Activated naive CD4-positive, alpha-beta T cell treated with anti-CD3 and anti-CD28 coated beads, Interleukin-2, amount 10 ng/mL, durations not matched to agents 7 days and 5 days (primary cell): ENCODE data around the gene MPV17L2.
A peak's percentile ranks its signal among the peaks of the same experiment; 100 is the strongest.
"Not testable (repeated sequence)": the region's sequence is repeated elsewhere in the genome, so short reads cannot be mapped to it uniquely, and the experiment has no call there.

ENCODE experiments used
- CTCF ChIA-PET: fragments of 350-600 bp; sonication (Branson Sonifier 250); formaldehyde crosslinking; loops from one replicate; lab custom pipeline; 2021; ENCODE audit warnings: antibody characterized with exemption; lab: Charles Lee
- DNase-seq: peaks from one replicate; pipeline ENCODE4 v3.0.0-alpha.2; 2020
- H3K27ac Mint-ChIP-seq: one replicate; pipeline ENCODE4 v1.8.0; 2021; ENCODE audit warnings: mild to moderate bottlenecking, moderate library complexity, mixed read lengths
- H3K27me3 Mint-ChIP-seq: one replicate; pipeline ENCODE4 v1.8.0; 2021; ENCODE audit warnings: mild to moderate bottlenecking, mixed read lengths
- H3K36me3 Mint-ChIP-seq: one replicate; pipeline ENCODE4 v1.8.0; 2021; ENCODE audit warnings: mixed read lengths
- H3K4me1 Mint-ChIP-seq: one replicate; pipeline ENCODE4 v1.8.0; 2021; ENCODE audit warnings: mixed read lengths
- H3K4me3 Mint-ChIP-seq: one replicate; pipeline ENCODE4 v1.8.0; 2021; ENCODE audit warnings: mild to moderate bottlenecking, moderate library complexity, mixed read lengths
- H3K9me3 Mint-ChIP-seq: one replicate; pipeline ENCODE4 v1.8.0; 2021; ENCODE audit warnings: mixed read lengths

MPV17L2 gene

GRCh38 chr19:18156268-18156667 is 36.8 kb upstream of the MPV17L2 start:
- no peaks in the 10 kb centered on the region for H3K27me3 Mint-ChIP-seq
- H3K4me3 Mint-ChIP-seq = no peak overlapping the region
- H3K4me1 Mint-ChIP-seq = peaks cover 33% of the 10 kb centered on the region
- H3K27ac Mint-ChIP-seq = no peak overlapping the region
- CTCF ChIA-PET = no interaction called here
- no peaks in the 10 kb centered on the region for H3K9me3 Mint-ChIP-seq
- peaks cover 5% of the 10 kb centered on the region for H3K36me3 Mint-ChIP-seq
- no peak for DNase-seq

- CTCF ChIA-PET = no interaction called here
- no peak overlapping the region for H3K4me3 Mint-ChIP-seq
- DNase-seq = no peak
- no peaks in the 10 kb centered on the region for H3K9me3 Mint-ChIP-seq
- no peaks in the 10 kb centered on the region for H3K27me3 Mint-ChIP-seq
- H3K27ac Mint-ChIP-seq = no peak overlapping the region
- peaks cover 28% of the 10 kb centered on the region for H3K4me1 Mint-ChIP-seq
- peaks cover 5% of the 10 kb centered on the region for H3K36me3 Mint-ChIP-seq
Measured at GRCh38 chr19:18156841-18157464, 36.1 kb upstream of the MPV17L2 start.

GRCh38 chr19:18157465-18158063 is 35.5 kb upstream of the MPV17L2 start:
- Mint-ChIP-seq H3K4me3 (no peak overlapping the region), H3K9me3 (no peaks in the 10 kb centered on the region)
- CTCF ChIA-PET = no interaction called here

GRCh38 chr19:18158467-18158866 is 34.6 kb upstream of the MPV17L2 start:
- Mint-ChIP-seq H3K4me1 (peaks cover 24% of the 10 kb centered on the region), H3K36me3 (peaks cover 10% of the 10 kb centered on the region), H3K9me3 (no peaks in the 10 kb centered on the region), H3K27me3 (no peaks in the 10 kb centered on the region), H3K27ac (no peak overlapping the region), H3K4me3 (no peak overlapping the region)
- CTCF ChIA-PET = no interaction called here
- no peak for DNase-seq

More at GRCh38 chr19:18157465-18158063, 35.5 kb upstream of the MPV17L2 start:
- no peak for DNase-seq
- Mint-ChIP-seq H3K36me3 (peaks cover 4% of the 10 kb centered on the region), H3K4me1 (peaks cover 24% of the 10 kb centered on the region), H3K27me3 (no peaks in the 10 kb centered on the region), H3K27ac (no peak overlapping the region)

- Mint-ChIP-seq H3K4me1 (peaks cover 19% of the 10 kb centered on the region), H3K36me3 (peaks cover 13% of the 10 kb centered on the region)
- CTCF ChIA-PET = interaction anchor here (1.0 to 2.0 kb wide), 2 partner anchors 7 to 47 kb away, joined by 3 to 9 read pairs; no protein-coding TSS in a partner anchor
- H3K27ac Mint-ChIP-seq, H3K4me3 Mint-ChIP-seq, H3K27me3 Mint-ChIP-seq, H3K9me3 Mint-ChIP-seq, DNase-seq: not testable (repeated sequence)
Measured at GRCh38 chr19:18159059-18159616, 33.9 kb upstream of the MPV17L2 start.

GRCh38 chr19:18159810-18160209 is 33.2 kb upstream of the MPV17L2 start:
- Mint-ChIP-seq H3K4me3 (no peak overlapping the region), H3K27ac (no peak overlapping the region), H3K9me3 (no peaks in the 10 kb centered on the region), H3K27me3 (no peaks in the 10 kb centered on the region), H3K36me3 (peaks cover 13% of the 10 kb centered on the region), H3K4me1 (peaks cover 14% of the 10 kb centered on the region)
- no peak for DNase-seq
- CTCF ChIA-PET = interaction anchor here (1.0 to 2.0 kb wide), 5 partner anchors 8 to 50 kb away, joined by 3 to 9 read pairs (median 3); no protein-coding TSS in a partner anchor

GRCh38 chr19:18160493-18160970 is 32.5 kb upstream of the MPV17L2 start:
- CTCF ChIA-PET = interaction anchor here (0.8 to 2.0 kb wide), 5 partner anchors 9 to 51 kb away, joined by 3 to 9 read pairs (median 3); no protein-coding TSS in a partner anchor
- H3K27ac Mint-ChIP-seq = peak overlapping the region; percentile 75
- H3K36me3 Mint-ChIP-seq = peaks cover 11% of the 10 kb centered on the region
- H3K4me1 Mint-ChIP-seq = peaks cover 14% of the 10 kb centered on the region
- H3K4me3 Mint-ChIP-seq = peak overlapping the region; percentile 50
- H3K9me3 Mint-ChIP-seq = no peaks in the 10 kb centered on the region
- no peak for DNase-seq
- no peaks in the 10 kb centered on the region for H3K27me3 Mint-ChIP-seq

GRCh38 chr19:18160971-18161635 is 31.9 kb upstream of the MPV17L2 start:
- CTCF ChIA-PET = interaction anchor here (0.7 to 2.0 kb wide), 6 partner anchors 9 to 51 kb away, joined by 3 to 9 read pairs (median 3); no protein-coding TSS in a partner anchor
- no peaks in the 10 kb centered on the region for H3K27me3 Mint-ChIP-seq
- H3K4me1 Mint-ChIP-seq = peaks cover 14% of the 10 kb centered on the region
- H3K9me3 Mint-ChIP-seq = no peaks in the 10 kb centered on the region
- peaks cover 17% of the 10 kb centered on the region for H3K36me3 Mint-ChIP-seq
- DNase-seq = peak; percentile 80
- H3K27ac Mint-ChIP-seq = peak overlapping the region; percentile 75
- peak overlapping the region; percentile 50 for H3K4me3 Mint-ChIP-seq

GRCh38 chr19:18161636-18162002 is 31.4 kb upstream of the MPV17L2 start:
- no peaks in the 10 kb centered on the region for H3K9me3 Mint-ChIP-seq
- H3K4me1 Mint-ChIP-seq = peaks cover 9% of the 10 kb centered on the region
- H3K36me3 Mint-ChIP-seq = peaks cover 20% of the 10 kb centered on the region
- CTCF ChIA-PET = interaction anchor here (0.7 to 0.9 kb wide), 2 partner anchors 19 to 52 kb away, joined by 3 read pairs; no protein-coding TSS in a partner anchor
- DNase-seq = no peak
- no peak overlapping the region for H3K4me3 Mint-ChIP-seq
- no peak overlapping the region for H3K27ac Mint-ChIP-seq
- H3K27me3 Mint-ChIP-seq = no peaks in the 10 kb centered on the region

- H3K36me3 Mint-ChIP-seq = peaks cover 27% of the 10 kb centered on the region
- no peak for DNase-seq
- H3K9me3 Mint-ChIP-seq = no peaks in the 10 kb centered on the region
- no peaks in the 10 kb centered on the region for H3K27me3 Mint-ChIP-seq
- CTCF ChIA-PET = interaction anchor here (1.0 to 6.2 kb wide), 4 partner anchors 10 to 167 kb away, joined by 3 to 57 read pairs (median 9); no protein-coding TSS in a partner anchor
- no peak overlapping the region for H3K4me3 Mint-ChIP-seq
- H3K27ac Mint-ChIP-seq = no peak overlapping the region
- H3K4me1 Mint-ChIP-seq = peaks cover 13% of the 10 kb centered on the region
Measured at GRCh38 chr19:18164072-18164471, 28.9 kb upstream of the MPV17L2 start.

GRCh38 chr19:18165794-18166544 is 27.0 kb upstream of the MPV17L2 start:
- no peak for DNase-seq
- Mint-ChIP-seq H3K36me3 (peaks cover 29% of the 10 kb centered on the region), H3K27me3 (no peaks in the 10 kb centered on the region), H3K4me1 (peaks cover 6% of the 10 kb centered on the region), H3K4me3 (no peak overlapping the region), H3K9me3 (no peaks in the 10 kb centered on the region), H3K27ac (no peak overlapping the region)
- CTCF ChIA-PET = interaction anchor here (1.2 to 6.2 kb wide), 6 partner anchors 14 to 169 kb away, joined by 3 to 57 read pairs (median 8); partner anchors contain the start of gene PIK3R2

- H3K27ac Mint-ChIP-seq = no peak overlapping the region
- H3K9me3 Mint-ChIP-seq = no peaks in the 10 kb centered on the region
- no peaks in the 10 kb centered on the region for H3K27me3 Mint-ChIP-seq
- CTCF ChIA-PET = interaction anchor here (1.0 to 6.2 kb wide), 6 partner anchors 12 to 110 kb away, joined by 3 to 57 read pairs (median 3); partner anchors contain the start of gene PIK3R2
- H3K4me1 Mint-ChIP-seq = peaks cover 4% of the 10 kb centered on the region
- H3K4me3 Mint-ChIP-seq = no peak overlapping the region
- H3K36me3 Mint-ChIP-seq = peaks cover 29% of the 10 kb centered on the region
- no peak for DNase-seq
Measured at GRCh38 chr19:18167011-18167410, 26.0 kb upstream of the MPV17L2 start.

- Mint-ChIP-seq H3K27me3 (no peaks in the 10 kb centered on the region), H3K36me3 (peaks cover 26% of the 10 kb centered on the region), H3K27ac (no peak overlapping the region), H3K4me1 (peaks cover 8% of the 10 kb centered on the region), H3K9me3 (no peaks in the 10 kb centered on the region), H3K4me3 (no peak overlapping the region)
- CTCF ChIA-PET = interaction anchor here (0.6 to 6.2 kb wide), 17 partner anchors 11 to 230 kb away, joined by 3 to 57 read pairs (median 3); partner anchors contain the start of genes ARRDC2, MAST3 and PIK3R2
- DNase-seq = peak; percentile 79
Measured at GRCh38 chr19:18167975-18168645, 24.9 kb upstream of the MPV17L2 start.
